Fibroblast of mammary gland (primary cell): ENCODE data around the gene MCRIP2.

Source experiments
- DNase-seq: peaks from one replicate; pipeline ENCODE4 v3.0.0-alpha.2; 2010; ENCODE audit warnings: low read depth
- H3K4me3 ChIP-seq: 2 replicates; pipeline ENCODE4 v1.5.1; 2011; ENCODE audit warnings: low read depth, mild to moderate bottlenecking, low read length, moderate library complexity; ENCODE audit not compliant: control insufficient read depth
- TF ChIP-seq, protein P1 (sequence below): conservative IDR thresholded peaks from 2 replicates; pipeline ENCODE4 v1.5.1; 2011; ENCODE audit warnings: low read depth, low read length, inconsistent platforms; ENCODE audit not compliant: control insufficient read depth, insufficient read depth

The MCRIP2 gene

GRCh38 chr16:649631-650030 lies 8.0 kb downstream of the MCRIP2 start:
- H3K4me3 ChIP-seq, result peak overlapping the region; percentile 54
- DNase-seq, result no peak
- TF ChIP-seq, protein P1, sequence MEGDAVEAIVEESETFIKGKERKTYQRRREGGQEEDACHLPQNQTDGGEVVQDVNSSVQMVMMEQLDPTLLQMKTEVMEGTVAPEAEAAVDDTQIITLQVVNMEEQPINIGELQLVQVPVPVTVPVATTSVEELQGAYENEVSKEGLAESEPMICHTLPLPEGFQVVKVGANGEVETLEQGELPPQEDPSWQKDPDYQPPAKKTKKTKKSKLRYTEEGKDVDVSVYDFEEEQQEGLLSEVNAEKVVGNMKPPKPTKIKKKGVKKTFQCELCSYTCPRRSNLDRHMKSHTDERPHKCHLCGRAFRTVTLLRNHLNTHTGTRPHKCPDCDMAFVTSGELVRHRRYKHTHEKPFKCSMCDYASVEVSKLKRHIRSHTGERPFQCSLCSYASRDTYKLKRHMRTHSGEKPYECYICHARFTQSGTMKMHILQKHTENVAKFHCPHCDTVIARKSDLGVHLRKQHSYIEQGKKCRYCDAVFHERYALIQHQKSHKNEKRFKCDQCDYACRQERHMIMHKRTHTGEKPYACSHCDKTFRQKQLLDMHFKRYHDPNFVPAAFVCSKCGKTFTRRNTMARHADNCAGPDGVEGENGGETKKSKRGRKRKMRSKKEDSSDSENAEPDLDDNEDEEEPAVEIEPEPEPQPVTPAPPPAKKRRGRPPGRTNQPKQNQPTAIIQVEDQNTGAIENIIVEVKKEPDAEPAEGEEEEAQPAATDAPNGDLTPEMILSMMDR, result no peak

GRCh38 chr16:651844-652243 lies 10.2 kb downstream of the MCRIP2 start:
- no peak for DNase-seq
- no peak overlapping the region for H3K4me3 ChIP-seq
- TF ChIP-seq, protein P1, result no peak

- TF ChIP-seq, protein P1, result no peak
- no peak overlapping the region for H3K4me3 ChIP-seq
- DNase-seq, result no peak
Observed at GRCh38 chr16:652454-653305, 11.1 kb downstream of the MCRIP2 start.

- no peak for DNase-seq
- H3K4me3 ChIP-seq, result no peak overlapping the region
- TF ChIP-seq, protein P1, result no peak
Observed at GRCh38 chr16:654034-654433, 12.4 kb downstream of the MCRIP2 start.

DNA sequence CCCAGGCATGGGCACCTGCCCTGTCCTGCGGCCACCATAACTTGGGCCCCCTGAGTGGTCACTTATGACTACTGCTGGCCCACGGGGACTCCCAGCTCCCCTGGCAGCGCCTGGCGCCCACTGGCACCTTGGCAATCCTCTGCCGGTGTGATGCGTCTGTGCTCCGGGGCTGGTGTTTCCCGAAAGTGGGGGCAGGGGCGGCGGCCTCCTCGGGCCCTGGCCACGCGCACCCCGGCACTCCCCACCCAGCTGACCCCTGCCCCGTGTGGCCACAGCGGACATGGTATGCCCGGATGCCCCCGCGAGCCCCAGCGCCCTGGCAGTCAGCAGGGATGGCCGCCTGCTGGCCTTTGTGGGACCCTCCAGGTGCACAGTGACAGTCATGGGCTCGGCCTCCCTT lies 15.9 kb downstream of the MCRIP2 start:
- no peak for DNase-seq
- H3K4me3 ChIP-seq, result no peak overlapping the region
- TF ChIP-seq, protein P1, result no peak

- TF ChIP-seq, protein P1, result peak; percentile 2
- H3K4me3 ChIP-seq, result no peak overlapping the region
- no peak for DNase-seq
Observed at GRCh38 chr16:658679-659571, 17.3 kb downstream of the MCRIP2 start.
